HCT116 (cell line): ENCODE data around the gene NF1.

ENCODE experiments used
- ELF1 ChIP-seq: IDR thresholded peaks from 2 replicates; pipeline ENCODE4 v1.6.1; 2012; ENCODE audit warnings: low read depth, borderline replicate concordance
- EZH2 ChIP-seq: fragments of 200-600 bp; sonication (generic); IDR thresholded peaks from 2 replicates; pipeline ENCODE4 v1.6.1; 2017; ENCODE audit warnings: antibody characterized with exemption, mixed run types
- TF ChIP-seq, protein P1 (sequence below), 3 experiments: fragments of 200-600 bp in 1 of 3; sonication (generic) in 1 of 3; IDR thresholded peaks in 2 of 3; conservative IDR thresholded peaks in 1 of 3; 2 replicates each; pipeline ENCODE4 v1.5.1; 2012 to 2017; ENCODE audit warnings: low read depth in 2 of 3, low read length in 2 of 3, antibody characterized with exemption in 1 of 3, borderline replicate concordance in 1 of 3, control low read depth in 1 of 3, mild to moderate bottlenecking in 1 of 3, mixed read lengths in 1 of 3, mixed run types in 1 of 3, moderate library complexity in 1 of 3; ENCODE audit not compliant: insufficient read depth in 1 of 3

DNA sequence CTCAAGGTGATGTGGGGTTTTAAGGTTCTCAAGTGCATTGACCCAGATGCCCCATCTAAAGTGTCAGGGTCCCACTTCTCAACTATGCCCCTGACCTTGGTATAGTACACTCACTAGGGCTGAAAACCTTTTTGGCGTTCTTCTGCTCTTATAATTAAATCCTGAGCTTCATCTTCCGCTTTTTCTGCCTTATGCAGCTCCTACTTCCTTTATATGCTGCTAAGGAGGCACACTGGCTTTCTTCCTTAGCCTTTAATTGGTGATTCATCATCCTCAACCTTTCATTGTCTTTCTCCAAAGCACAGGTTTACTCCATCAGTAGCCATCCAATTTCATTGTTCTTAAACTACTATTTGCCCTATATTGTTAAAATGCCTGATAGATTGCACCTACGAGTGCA, 5.3 kb upstream of the NF1 start:
- TF ChIP-seq EZH2 (no peak), ELF1 (no peak)
- TF ChIP-seq, protein P1, sequence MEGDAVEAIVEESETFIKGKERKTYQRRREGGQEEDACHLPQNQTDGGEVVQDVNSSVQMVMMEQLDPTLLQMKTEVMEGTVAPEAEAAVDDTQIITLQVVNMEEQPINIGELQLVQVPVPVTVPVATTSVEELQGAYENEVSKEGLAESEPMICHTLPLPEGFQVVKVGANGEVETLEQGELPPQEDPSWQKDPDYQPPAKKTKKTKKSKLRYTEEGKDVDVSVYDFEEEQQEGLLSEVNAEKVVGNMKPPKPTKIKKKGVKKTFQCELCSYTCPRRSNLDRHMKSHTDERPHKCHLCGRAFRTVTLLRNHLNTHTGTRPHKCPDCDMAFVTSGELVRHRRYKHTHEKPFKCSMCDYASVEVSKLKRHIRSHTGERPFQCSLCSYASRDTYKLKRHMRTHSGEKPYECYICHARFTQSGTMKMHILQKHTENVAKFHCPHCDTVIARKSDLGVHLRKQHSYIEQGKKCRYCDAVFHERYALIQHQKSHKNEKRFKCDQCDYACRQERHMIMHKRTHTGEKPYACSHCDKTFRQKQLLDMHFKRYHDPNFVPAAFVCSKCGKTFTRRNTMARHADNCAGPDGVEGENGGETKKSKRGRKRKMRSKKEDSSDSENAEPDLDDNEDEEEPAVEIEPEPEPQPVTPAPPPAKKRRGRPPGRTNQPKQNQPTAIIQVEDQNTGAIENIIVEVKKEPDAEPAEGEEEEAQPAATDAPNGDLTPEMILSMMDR (IDR thresholded peaks at IDR 0.05 in 2 of 3, conservative IDR thresholded peaks at IDR 0.05 in 1 of 3; ENCODE audit: borderline replicate concordance in 1 of 3, insufficient read depth in 1 of 3, low read depth in 2 of 3, low read length in 2 of 3) = no peak
